Peyer's patch (tissue), 4 donors: Measurements from ENCODE around the gene ARHGAP1. TPM values are rescaled to one million over a fixed set of nuclear protein-coding genes. Genes with fewer than 3 reads are reported as not detected.

Source experiments
- DNase-seq, 3 donors: peaks; one replicate each; pipeline ENCODE4 v3.0.0-alpha.2; 2017 to 2019
- H3K27ac ChIP-seq, 4 donors: fragments of 200-600 bp; sonication (generic); one replicate each; pipeline ENCODE4 v1.5.1; 2016 to 2019
- H3K27me3 ChIP-seq, 2 donors: fragments of 200-600 bp; sonication (generic); one replicate each; pipeline ENCODE4 v1.5.1; 2019
- H3K36me3 ChIP-seq, 3 donors: fragments of 200-600 bp; sonication (generic); one replicate each; pipeline ENCODE4 v1.5.1; 2016 to 2019
- H3K4me1 ChIP-seq, 4 donors: fragments of 200-600 bp; sonication (generic); one replicate each; pipeline ENCODE4 v1.5.1; 2016 to 2019
- H3K4me3 ChIP-seq, 4 donors: fragments of 200-600 bp; sonication (generic); 1 replicate in 3 of 4; 2 replicates in 1 of 4; pipeline ENCODE4 v1.5.1; 2016 to 2019; ENCODE audit warnings: mild to moderate bottlenecking in 1 of 4
- H3K9me3 ChIP-seq, 4 donors: fragments of 200-600 bp; sonication (generic); one replicate each; pipeline ENCODE4 v1.5.1; 2016 to 2019; ENCODE audit warnings: mild to moderate bottlenecking in 1 of 4
- POLR2A ChIP-seq, 2 donors: fragments of 450-650 bp; IDR thresholded peaks; one replicate each; pipeline ENCODE4 v1.5.1; 2017; ENCODE audit warnings: antibody characterized with exemption in 2 of 2, mild to moderate bottlenecking in 2 of 2, moderate library complexity in 2 of 2
- total RNA-seq, 4 donors: library from RNA; depleted of rRNA; stranded (reverse); fragments of >200 nt; gene quantifications; one replicate each; pipeline ENCODE4 v1.1.0, GENCODE V29; 2016
- TF ChIP-seq, protein P1 (sequence below), 6 experiments: fragments of 450-650 bp in 4 of 6; fragments of 200-600 bp in 2 of 6; sonication (generic) in 1 of 6; IDR thresholded peaks; one replicate each; pipeline ENCODE4 v1.5.1; 2017 to 2019; ENCODE audit warnings: antibody characterized with exemption in 6 of 6, mild to moderate bottlenecking in 3 of 6, moderate library complexity in 1 of 6

Gene ARHGAP1
- total RNA-seq, 4 donors from 2014 or later, result 52.0 to 85.8 (median 62.7) TPM

DNA sequence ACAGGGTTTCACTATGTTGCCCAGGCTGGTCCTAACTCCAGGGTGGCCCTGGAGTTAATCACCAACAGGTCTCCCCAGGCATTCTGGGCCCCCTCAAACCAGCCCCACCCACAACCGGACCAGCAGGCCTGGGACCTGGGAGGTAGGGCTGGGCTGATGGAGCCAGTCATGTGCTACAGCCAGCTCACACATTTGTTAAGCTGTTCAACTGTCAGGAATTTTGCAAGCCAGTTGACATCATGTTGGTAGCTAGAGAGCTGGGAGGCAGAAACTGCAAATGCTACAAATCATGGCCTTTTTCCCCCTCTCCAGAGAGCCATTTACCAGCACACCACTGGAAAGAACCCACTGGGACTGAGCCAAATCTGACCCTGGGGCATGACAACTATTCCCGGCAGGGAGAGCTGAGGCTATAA lies 6.8 kb downstream of the ARHGAP1 start:
- TF ChIP-seq POLR2A (IDR thresholded peaks at IDR 0.05), result no peak
- TF ChIP-seq, protein P1, sequence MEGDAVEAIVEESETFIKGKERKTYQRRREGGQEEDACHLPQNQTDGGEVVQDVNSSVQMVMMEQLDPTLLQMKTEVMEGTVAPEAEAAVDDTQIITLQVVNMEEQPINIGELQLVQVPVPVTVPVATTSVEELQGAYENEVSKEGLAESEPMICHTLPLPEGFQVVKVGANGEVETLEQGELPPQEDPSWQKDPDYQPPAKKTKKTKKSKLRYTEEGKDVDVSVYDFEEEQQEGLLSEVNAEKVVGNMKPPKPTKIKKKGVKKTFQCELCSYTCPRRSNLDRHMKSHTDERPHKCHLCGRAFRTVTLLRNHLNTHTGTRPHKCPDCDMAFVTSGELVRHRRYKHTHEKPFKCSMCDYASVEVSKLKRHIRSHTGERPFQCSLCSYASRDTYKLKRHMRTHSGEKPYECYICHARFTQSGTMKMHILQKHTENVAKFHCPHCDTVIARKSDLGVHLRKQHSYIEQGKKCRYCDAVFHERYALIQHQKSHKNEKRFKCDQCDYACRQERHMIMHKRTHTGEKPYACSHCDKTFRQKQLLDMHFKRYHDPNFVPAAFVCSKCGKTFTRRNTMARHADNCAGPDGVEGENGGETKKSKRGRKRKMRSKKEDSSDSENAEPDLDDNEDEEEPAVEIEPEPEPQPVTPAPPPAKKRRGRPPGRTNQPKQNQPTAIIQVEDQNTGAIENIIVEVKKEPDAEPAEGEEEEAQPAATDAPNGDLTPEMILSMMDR (IDR thresholded peaks at IDR 0.05), result no peak
- H3K4me3 ChIP-seq, result no peak overlapping the region
- no peaks in the 10 kb centered on the region for H3K9me3 ChIP-seq
- no peak for DNase-seq
- peaks cover 0 to 24% (median 1%) of the 10 kb centered on the region in 4 donors for H3K4me1 ChIP-seq
- H3K27me3 ChIP-seq, result no peaks in the 10 kb centered on the region
- peaks cover 0 to 74% (median 0%) of the 10 kb centered on the region in 3 donors for H3K36me3 ChIP-seq
- no peak overlapping the region for H3K27ac ChIP-seq

DNA sequence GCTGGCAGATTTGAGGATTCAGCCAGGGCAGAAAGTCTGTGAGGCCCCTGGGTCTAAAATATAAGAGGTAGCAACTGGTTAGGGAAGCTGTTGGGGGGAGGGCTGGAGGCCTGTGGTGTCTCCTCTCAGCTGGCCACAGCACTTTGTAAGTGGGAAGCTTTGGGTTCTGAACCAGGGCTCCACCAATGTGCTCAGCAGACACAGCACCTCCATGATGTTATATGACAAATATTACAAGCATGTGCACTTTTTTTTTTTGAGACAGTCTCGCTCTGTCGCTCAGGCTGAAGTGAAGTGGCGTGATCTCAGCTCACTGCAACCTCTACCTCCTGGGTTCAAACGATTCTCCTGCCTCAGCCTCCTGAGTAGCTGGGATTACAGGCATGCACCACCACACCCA lies 8.0 kb downstream of the ARHGAP1 start:
- H3K4me3 ChIP-seq, result no peak overlapping the region
- peaks cover 0 to 17% (median 0%) of the 10 kb centered on the region in 4 donors for H3K4me1 ChIP-seq
- H3K27ac ChIP-seq, result no peak overlapping the region

DNA sequence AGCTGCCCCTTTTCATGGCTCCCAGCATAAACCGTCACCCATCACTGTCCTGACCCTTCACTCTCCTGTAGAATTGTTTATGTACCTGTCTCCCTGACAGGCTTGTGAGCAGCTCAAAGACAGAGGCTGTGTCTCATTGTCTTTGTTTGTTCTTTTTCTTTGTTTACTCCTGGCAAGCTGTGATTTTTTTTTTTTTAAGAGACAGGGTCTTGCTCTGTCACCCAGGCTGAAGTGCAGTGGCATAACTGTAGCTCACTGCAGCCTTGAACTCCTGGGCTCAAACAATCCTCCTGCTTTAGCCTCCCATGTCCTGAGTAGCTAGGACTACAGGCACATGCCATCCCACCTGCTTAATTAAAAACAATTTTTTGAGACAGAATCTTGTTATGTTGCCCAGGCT lies 9.7 kb downstream of the ARHGAP1 start:
- TF ChIP-seq, protein P1 (IDR thresholded peaks at IDR 0.05), result no peak
- no peak for TF ChIP-seq POLR2A (IDR thresholded peaks at IDR 0.05)

More for the DNA sequence above, 8.0 kb downstream of the ARHGAP1 start:
- Histone ChIP-seq H3K9me3 (no peaks in the 10 kb centered on the region), H3K27me3 (no peaks in the 10 kb centered on the region), H3K36me3 (peaks cover 0 to 84% (median 0%) of the 10 kb centered on the region in 3 donors)
- DNase-seq, result no peak
- TF ChIP-seq, protein P1 (IDR thresholded peaks at IDR 0.05), result no peak
- no peak for TF ChIP-seq POLR2A (IDR thresholded peaks at IDR 0.05)

DNA sequence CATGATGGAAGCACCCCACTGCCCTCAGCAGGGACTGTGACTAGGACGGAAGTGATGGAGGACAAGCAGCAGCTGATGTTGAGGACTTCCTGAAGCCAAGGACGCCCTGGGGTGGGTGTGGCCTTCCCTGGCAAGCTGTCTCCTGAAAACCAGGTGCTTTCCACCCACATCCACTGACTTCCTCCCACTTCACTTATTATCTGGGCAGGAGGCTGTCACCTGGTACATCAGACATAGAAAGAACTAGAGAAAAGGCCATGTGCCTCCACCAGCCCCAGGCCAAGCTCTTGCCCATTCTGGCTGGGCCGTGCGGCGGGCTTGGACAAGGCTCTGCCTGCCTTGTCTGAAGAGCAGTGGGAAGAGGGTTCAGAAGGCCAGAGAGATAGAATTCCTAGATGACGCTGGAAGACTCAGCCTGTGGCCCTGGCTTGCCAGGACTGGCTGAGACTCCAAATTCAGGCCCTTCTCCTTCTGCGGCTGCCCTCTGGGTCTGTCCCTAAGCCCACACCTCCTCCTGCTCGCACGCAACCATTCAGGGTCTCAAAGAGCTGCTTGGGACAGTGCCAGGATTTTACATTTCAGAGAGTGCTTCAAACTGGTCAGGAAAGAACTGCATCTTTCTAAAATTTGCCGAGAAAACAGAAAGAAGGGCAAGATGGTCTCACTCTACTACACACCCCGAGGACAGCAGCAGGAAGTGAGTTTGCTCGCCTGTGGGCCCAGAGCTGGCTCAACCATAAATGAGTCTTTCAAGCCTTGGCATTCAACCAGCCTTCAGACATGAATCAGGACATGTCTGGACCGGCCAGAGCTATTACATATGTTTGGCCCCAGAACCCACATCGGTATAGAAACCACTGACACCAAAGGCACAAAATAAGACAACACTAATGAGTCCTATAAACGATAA lies 13.3 kb downstream of the ARHGAP1 start:
- Histone ChIP-seq H3K4me1 (no peaks in the 10 kb centered on the region), H3K9me3 (no peaks in the 10 kb centered on the region), H3K36me3 (peaks cover 0 to 90% (median 0%) of the 10 kb centered on the region in 3 donors), H3K27me3 (no peaks in the 10 kb centered on the region), H3K4me3 (no peak overlapping the region), H3K27ac (peak overlapping the region in 2 of 4 donors; percentile 20 to 53)
- peak in 1 of 3 donors; percentile 41 for DNase-seq
- TF ChIP-seq POLR2A (IDR thresholded peaks at IDR 0.05), result no peak
- TF ChIP-seq, protein P1 (IDR thresholded peaks at IDR 0.05), result no peak

More for the DNA sequence above, 9.7 kb downstream of the ARHGAP1 start:
- Histone ChIP-seq H3K9me3 (no peaks in the 10 kb centered on the region), H3K36me3 (peaks cover 0 to 94% (median 0%) of the 10 kb centered on the region in 3 donors), H3K27ac (no peak overlapping the region), H3K4me1 (no peaks in the 10 kb centered on the region), H3K4me3 (no peak overlapping the region), H3K27me3 (no peaks in the 10 kb centered on the region)
- DNase-seq, result no peak

DNA sequence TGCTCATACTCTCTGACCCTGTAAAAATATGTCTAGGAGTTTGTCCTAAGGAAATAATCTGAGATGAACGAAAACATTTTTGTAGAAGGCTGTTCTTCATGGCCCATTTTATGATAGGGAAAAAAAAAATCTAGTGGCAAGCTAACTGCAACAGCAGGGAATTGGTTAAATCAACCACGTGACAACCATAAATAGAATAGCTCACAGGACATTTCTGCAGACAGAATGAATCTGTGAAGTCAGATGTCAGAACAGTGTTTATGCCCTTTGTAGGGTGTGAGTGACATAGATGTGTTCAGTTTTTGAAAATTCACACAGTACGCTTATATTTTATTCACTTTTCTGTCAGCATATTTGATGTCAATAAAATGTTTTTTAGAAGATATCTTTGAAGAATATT lies 16.1 kb downstream of the ARHGAP1 start:
- H3K9me3 ChIP-seq, result no peaks in the 10 kb centered on the region
- no peak overlapping the region for H3K27ac ChIP-seq
- H3K36me3 ChIP-seq, result peaks cover 0 to 92% (median 0%) of the 10 kb centered on the region in 3 donors
- no peak for DNase-seq
- no peak for TF ChIP-seq POLR2A (IDR thresholded peaks at IDR 0.05)
- TF ChIP-seq, protein P1 (IDR thresholded peaks at IDR 0.05), result no peak
- H3K4me1 ChIP-seq, result no peaks in the 10 kb centered on the region
- H3K27me3 ChIP-seq, result no peaks in the 10 kb centered on the region
- H3K4me3 ChIP-seq, result no peak overlapping the region
